HG03439 (cell line): ENCODE data around the gene CACYBP.
"Not testable (repeated sequence)": the region's sequence is repeated elsewhere in the genome, so short reads cannot be mapped to it uniquely, and the experiment has no call there.

ENCODE experiments used
- ATAC-seq: cut with Tn5 transposase; IDR thresholded peaks from one replicate; pipeline ENCODE4 v1.9.1; 2021; ENCODE audit warnings: mild to moderate bottlenecking, moderate library complexity; ENCODE audit not compliant: unreplicated experiment

Gene CACYBP

DNA sequence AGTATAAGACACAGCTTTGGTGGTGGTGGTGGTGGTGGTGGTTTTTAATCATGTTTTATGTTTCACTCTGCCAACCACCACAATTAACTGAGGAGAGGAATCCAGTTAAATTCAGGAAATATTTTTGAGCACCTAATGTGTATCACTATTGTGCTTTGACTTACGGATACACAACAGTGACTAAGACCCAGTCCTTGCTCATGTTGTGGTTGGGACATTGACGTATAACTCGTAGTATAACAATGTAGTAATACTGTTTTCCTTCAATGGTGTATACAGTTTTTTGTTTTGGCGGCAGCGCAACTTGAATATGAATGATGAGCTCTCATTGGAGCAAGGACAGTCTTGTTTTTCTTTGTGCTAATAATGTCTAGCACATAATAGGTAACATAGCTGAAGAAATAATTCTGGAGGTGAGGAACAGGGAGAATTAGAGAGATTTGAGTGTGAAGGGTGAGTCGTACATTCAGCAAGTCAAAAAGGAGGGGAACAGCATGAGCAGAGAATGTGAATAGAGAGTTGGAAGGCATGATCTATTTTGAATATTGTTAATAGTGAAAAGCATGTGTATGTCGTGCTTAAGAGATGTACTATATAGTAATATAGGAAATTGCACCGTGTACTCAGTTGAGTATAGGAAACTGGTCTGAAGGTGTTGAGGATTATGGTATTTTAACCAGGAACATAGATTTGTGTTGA is 5.5 kb downstream of the CACYBP start:
- no peak for ATAC-seq

- no peak for ATAC-seq
These were observed 9.8 kb downstream of the CACYBP start for GRCh38 chr1:175009532-175009931.

GRCh38 chr1:175013445-175013844 is 13.7 kb downstream of the CACYBP start:
- ATAC-seq: no peak

GRCh38 chr1:175015243-175015642 is 15.5 kb downstream of the CACYBP start:
- no peak for ATAC-seq

DNA sequence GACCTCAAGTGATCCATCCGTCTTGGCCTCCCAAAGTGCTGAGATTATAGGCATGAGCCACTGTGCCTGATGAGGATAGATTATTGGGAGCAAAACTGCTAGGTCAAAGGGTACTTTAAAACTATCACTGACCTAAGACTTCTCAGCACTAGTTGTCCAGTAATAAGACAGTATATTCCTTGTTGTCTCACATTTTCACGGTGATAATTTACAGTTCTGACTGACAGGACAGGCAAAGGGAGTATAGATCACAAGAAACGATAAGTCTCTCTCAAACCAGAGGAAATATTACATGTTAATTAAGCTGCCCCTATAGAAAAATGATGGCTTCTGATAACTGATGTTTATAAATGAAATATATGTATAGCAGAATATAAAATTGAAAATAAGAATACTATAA is 19.8 kb downstream of the CACYBP start:
- ATAC-seq: no peak

DNA sequence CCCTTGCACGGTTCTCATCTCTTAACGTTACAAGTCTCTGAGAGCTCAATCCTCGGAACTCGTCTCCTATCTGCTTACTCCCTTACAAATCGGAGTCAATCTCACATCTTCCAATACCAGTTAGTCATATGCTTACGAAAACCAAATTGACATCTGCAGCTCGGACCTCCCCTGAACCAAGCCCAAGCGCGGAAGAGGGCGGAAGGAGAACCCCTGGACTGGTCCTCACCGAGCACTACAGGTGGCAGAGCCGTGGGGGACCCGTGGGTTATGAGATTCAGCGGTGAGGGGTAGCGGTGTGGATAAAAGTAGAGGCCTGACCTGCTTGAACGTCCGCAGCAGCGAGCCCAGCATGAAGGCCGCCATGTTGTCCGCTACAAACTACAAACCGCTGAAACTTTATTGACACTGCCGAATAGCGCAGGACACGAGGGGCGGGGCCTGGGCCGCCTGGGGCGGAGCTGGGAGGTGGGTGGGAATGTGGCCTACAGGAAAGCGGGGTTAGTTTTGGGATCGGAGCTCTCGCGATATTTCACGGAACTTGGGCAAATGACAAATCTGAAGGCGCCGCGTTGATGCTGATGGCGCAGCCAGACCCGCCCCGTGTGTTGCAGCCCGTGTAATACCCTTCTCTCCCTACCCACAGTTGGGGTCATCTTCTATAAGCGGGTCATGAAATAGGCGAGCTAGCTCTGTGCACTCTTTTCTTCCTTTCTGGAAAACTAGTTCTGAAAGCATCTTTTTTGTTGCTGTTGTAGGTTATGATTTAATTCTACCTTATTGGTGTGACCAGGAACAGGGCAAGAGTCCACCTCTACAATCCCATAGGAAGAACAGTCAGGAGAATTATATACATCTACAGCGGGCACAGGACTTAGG is 23.5 kb downstream of the CACYBP start, which contains the start of gene MRPS14:
Gene MRPS14 (minus strand): TSS at position 383 of the 879 bp plus-strand sequence. CDS start 17 bp downstream, at position 366.
- peak; percentile 85 for ATAC-seq

DNA sequence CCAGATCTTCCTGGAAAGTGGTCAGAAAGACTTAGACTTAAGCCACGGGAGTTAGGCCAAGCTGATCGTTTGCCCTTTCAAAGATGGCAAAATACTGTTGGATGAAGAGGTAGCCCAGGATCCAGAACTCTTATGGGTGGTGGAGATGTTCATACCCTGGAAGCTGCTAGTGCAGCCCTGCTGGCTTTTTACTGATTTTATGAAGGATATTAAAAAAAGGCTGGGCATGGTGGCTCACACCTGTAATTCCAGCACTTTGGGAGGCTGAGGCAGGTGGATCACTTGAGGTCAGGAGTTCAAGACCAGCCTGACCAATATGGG is 24.1 kb downstream of the CACYBP start:
- ATAC-seq: not testable (repeated sequence)

- no peak for ATAC-seq
These were observed 25.0 kb downstream of the CACYBP start for GRCh38 chr1:175024773-175025172.

DNA sequence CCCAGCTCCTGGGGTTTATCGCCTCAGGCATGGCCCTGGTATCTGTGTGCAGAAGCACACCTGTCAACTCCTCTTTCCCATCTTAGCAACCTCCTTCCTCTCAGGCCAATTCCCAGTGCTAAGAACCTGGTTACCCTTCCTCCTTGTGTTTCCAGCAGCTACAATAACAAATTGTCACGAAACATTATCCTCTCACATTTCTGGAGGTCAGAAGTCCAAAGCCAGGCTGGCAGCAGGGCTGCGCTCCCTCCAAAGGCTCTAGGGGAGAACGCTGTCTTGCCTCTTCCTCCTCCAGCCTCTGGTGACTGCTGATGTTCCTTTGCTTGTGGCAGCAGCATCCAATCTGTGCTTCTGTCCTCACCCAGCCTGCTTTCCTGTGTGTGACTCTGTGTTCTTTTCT is 34.2 kb downstream of the CACYBP start:
- no peak for ATAC-seq

DNA sequence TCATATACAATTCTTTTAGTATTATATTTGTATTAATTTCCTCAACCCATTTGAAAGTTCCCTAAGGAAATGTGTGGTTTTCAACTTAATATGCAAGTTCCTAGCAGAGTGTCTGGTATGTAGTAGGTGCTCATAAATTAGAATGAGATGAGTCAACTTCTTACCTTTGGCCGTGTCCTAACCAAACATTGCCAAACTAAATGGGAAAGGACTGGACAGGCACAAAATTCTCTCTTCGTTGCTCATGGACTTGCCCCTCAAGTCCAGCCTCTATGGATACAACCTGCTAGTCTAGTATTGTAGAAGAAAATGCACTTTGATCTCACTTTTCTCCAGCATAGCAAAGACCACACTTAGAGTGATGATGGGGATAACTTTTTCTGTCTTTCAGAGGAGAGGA is 35.0 kb downstream of the CACYBP start:
- no peak for ATAC-seq

GRCh38 chr1:175035865-175036264 is 36.1 kb downstream of the CACYBP start:
- ATAC-seq: no peak

DNA sequence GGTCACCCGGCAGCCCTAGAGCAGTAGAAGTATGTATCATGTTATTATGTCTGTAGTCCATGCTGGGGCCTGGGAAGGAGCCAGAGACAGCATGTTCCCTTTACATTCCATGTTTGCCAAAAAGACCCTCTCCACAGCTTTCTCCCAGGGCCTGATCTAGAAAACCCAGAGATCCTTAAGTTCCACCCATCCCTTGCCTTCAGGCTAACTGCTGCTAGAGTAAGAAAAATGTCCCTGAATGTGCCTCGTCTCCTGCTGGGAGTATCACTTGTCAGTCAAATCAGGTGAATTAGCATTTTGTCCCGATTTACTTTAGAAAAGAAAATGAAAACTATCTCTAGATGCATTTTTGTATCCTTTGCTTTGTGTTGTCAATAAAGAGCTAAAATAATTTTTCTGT is 36.7 kb downstream of the CACYBP start:
- no peak for ATAC-seq

DNA sequence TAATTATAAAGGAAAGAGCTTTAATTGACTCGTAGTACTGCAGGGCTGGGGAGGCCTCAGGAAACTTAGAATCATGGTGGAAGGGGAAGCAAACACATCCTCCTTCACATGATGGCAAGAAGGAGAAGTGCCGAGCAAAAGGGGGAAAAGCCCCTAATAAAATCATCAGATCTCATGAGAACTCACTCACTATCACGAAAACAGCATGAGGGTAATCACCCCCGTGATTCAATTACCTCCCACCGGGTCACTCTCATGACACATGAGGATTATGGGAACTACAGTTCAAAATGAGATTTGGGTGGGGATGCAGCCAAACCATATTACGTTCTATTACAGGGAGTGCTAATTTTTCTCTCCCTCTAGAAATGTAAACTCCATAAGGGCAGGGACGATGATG is 37.7 kb downstream of the CACYBP start:
- no peak for ATAC-seq

GRCh38 chr1:175040324-175040879 is 40.7 kb downstream of the CACYBP start:
- no peak for ATAC-seq

- no peak for ATAC-seq
These were observed 42.9 kb downstream of the CACYBP start for GRCh38 chr1:175042650-175043049.

DNA sequence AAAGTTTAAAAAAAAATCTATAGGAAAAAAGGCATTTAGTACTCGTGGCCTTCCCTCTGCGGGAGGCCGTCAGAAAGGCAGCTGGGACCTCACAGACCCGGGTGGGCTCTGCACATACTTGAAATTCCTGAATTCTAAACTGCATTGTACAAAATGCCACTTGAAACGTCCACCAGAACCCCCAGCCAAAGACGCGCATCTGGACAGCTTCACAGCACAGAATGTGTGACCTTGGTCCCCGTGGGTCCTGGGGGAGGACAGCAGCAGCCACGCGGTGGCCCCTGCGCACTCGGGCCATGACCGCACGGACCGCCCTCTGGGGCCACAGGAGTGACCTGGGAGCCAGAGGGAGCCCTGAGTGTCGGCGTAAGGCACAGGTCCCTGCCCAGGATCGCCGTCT is 44.1 kb downstream of the CACYBP start:
- ATAC-seq: no peak

GRCh38 chr1:175044591-175044990 is 44.8 kb downstream of the CACYBP start:
- not testable (repeated sequence) for ATAC-seq

GRCh38 chr1:175045097-175045496 is 45.4 kb downstream of the CACYBP start:
- ATAC-seq: no peak

GRCh38 chr1:175045519-175045918 is 45.8 kb downstream of the CACYBP start:
- ATAC-seq: no peak

DNA sequence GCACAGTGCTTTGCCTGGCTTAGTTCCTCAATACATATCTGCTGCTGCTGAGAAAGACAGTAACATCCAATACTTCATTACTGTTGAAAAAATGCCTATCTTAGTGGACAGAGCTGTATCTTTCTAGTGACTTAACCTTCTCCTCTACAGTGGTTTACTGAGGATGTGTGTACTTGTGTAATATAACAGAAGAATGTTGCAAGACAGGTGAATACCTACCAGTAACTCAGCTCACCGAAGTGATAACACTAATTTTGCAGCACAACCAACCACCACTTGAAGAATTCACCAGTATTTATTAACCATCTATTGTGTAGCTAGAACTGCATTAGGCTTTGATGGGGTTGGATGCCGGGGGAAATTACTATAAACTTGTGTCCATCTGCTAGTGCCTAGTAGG is 51.2 kb downstream of the CACYBP start:
- ATAC-seq: no peak

GRCh38 chr1:175054736-175055135 is 55.0 kb downstream of the CACYBP start:
- no peak for ATAC-seq
